Measurements from ENCODE around the gene NEK1.

DNA sequence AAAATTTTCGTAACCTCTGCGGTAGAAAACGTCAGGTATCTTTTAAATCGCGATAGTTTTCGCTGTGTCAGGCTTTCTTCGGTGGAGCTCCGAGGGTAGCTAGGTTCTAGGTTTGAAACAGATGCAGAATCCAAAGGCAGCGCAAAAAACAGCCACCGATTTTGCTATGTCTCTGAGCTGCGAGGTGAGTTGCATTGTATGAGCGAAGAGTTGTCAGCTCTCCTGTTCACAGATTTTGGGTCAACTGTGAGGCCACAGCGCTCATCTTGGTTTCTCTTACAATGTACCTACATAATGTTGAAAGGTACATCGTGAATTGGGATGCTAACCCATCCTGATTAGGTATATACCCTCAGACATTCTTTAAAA is 8.5 kb upstream of the NEK1 start:
- TF ChIP-seq EP300 (IDR thresholded peaks at IDR 0.05) = no peak
- TF ChIP-seq, protein P1, sequence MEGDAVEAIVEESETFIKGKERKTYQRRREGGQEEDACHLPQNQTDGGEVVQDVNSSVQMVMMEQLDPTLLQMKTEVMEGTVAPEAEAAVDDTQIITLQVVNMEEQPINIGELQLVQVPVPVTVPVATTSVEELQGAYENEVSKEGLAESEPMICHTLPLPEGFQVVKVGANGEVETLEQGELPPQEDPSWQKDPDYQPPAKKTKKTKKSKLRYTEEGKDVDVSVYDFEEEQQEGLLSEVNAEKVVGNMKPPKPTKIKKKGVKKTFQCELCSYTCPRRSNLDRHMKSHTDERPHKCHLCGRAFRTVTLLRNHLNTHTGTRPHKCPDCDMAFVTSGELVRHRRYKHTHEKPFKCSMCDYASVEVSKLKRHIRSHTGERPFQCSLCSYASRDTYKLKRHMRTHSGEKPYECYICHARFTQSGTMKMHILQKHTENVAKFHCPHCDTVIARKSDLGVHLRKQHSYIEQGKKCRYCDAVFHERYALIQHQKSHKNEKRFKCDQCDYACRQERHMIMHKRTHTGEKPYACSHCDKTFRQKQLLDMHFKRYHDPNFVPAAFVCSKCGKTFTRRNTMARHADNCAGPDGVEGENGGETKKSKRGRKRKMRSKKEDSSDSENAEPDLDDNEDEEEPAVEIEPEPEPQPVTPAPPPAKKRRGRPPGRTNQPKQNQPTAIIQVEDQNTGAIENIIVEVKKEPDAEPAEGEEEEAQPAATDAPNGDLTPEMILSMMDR (IDR thresholded peaks at IDR 0.05) = no peak
- no peak for TF ChIP-seq POLR2AphosphoS5 (IDR thresholded peaks at IDR 0.05)

All from stomach (tissue), 4 donors.